Panc1 (cell line): ENCODE measurements around the gene MCF2. TPM values are rescaled to one million over a fixed set of nuclear protein-coding genes. Genes with fewer than 3 reads are reported as not detected.

Source experiments
- ATAC-seq: fragments of 200-7000 bp; cut with Tn5 transposase; 2 replicates; pipeline ENCODE4 v1.9.1; 2020; ENCODE audit warnings: mild to moderate bottlenecking, moderate library complexity
- BruUV-seq: library from RNA; stranded (reverse); fragments of 400-500 nt; replicated peaks from 2 replicates; lab custom pipeline; 2021; lab: Mats Ljungman, UMichigan
- CTCF ChIA-PET: fragments of 300-600 bp; sonication (Branson Sonifier 250); formaldehyde crosslinking; loops from one replicate; lab custom pipeline; 2022; ENCODE audit warnings: antibody characterized with exemption; lab: Charles Lee
- POLR2A ChIA-PET: fragments of 300-600 bp; sonication (Branson Sonifier 250); formaldehyde crosslinking; loops from one replicate; lab custom pipeline; 2022; ENCODE audit warnings: antibody characterized with exemption; lab: Charles Lee
- DNase-seq: peaks from one replicate; pipeline ENCODE4 v3.0.0-alpha.2; 2010; ENCODE audit warnings: low read depth, low spot score
- H3K27ac ChIP-seq: 2 replicates; pipeline ENCODE4 v1.5.1; 2011; ENCODE audit warnings: mild to moderate bottlenecking, low read length, inconsistent platforms
- H3K27me3 ChIP-seq: fragments of 200-500 bp; sonication (Bioruptor generic); 2 replicates; pipeline ENCODE4 v1.6.0; 2014; ENCODE audit warnings: low read length, inconsistent platforms; ENCODE audit not compliant: control insufficient read depth, insufficient read depth
- H3K36me3 ChIP-seq: fragments of 200-500 bp; sonication (Bioruptor generic); 2 replicates; pipeline ENCODE4 v1.5.1; 2014; ENCODE audit warnings: inconsistent platforms, mild to moderate bottlenecking, low read length, moderate library complexity; ENCODE audit not compliant: control insufficient read depth, insufficient read depth
- H3K4me1 ChIP-seq: 2 replicates; pipeline ENCODE4 v1.5.1; 2011; ENCODE audit warnings: inconsistent platforms, mild to moderate bottlenecking, low read length, moderate library complexity; ENCODE audit not compliant: control insufficient read depth, insufficient read depth
- H3K4me3 ChIP-seq, 2 experiments: 2 replicates each; pipeline ENCODE4 v1.5.1; 2011 to 2012; ENCODE audit warnings: low read depth in 2 of 2, low read length in 2 of 2, mild to moderate bottlenecking in 2 of 2, inconsistent platforms in 1 of 2, moderate library complexity in 1 of 2
- H3K9me3 ChIP-seq: fragments of 200-500 bp; sonication (Bioruptor generic); 2 replicates; pipeline ENCODE4 v1.5.1; 2014; ENCODE audit warnings: low read depth, mild to moderate bottlenecking, inconsistent platforms, low read length, moderate library complexity; ENCODE audit not compliant: control insufficient read depth, insufficient read depth
- POLR2AphosphoS5 ChIP-seq: IDR thresholded peaks from 2 replicates; pipeline ENCODE4 v1.6.1; 2012; ENCODE audit warnings: mild to moderate bottlenecking, low read depth, low read length, moderate library complexity
- REST ChIP-seq, 2 experiments: IDR thresholded peaks; 2 replicates each; pipeline ENCODE4 v1.6.1; 2011 to 2012; ENCODE audit warnings: low read depth in 2 of 2, control low read depth in 1 of 2, low read length in 1 of 2, mild to moderate bottlenecking in 1 of 2, moderate library complexity in 1 of 2; ENCODE audit not compliant: insufficient read depth in 1 of 2
- SIN3A ChIP-seq: IDR thresholded peaks from 2 replicates; pipeline ENCODE4 v1.6.1; 2012; ENCODE audit warnings: low read depth, mild to moderate bottlenecking, low read length, moderate library complexity, borderline replicate concordance; ENCODE audit not compliant: insufficient read depth
- TCF7L2 ChIP-seq: IDR thresholded peaks from 2 replicates; pipeline ENCODE4 v1.6.1; 2011; ENCODE audit warnings: mild to moderate bottlenecking, low read depth, low read length, inconsistent platforms
- in situ Hi-C: cut with HindIII; loops from 2 replicates; pipeline ENCODE4 v1.10.0; 2016; ENCODE audit warnings: low sequenced_read_pairs, low pct_unique_long_range_greater_than_20kb
- intact Hi-C: fragments of 100-400 bp; cut with micrococcal nuclease; formaldehyde crosslinking; loops from one replicate; pipeline ENCODE4 v1.10.0; 2022; ENCODE audit not compliant: unreplicated experiment
- total RNA-seq: library from RNA; stranded (reverse); gene quantifications from one replicate; pipeline ENCODE4 v1.2.1, GENCODE V29; 2021; ENCODE audit not compliant: unreplicated experiment
- TF ChIP-seq, protein P1 (sequence below): fragments of 450-650 bp; IDR thresholded peaks from 2 replicates; pipeline ENCODE4 v1.5.1; 2017; ENCODE audit warnings: mild to moderate bottlenecking

Gene MCF2
- total RNA-seq, 1 experiment from 2014 or later: 0.31 TPM

DNA sequence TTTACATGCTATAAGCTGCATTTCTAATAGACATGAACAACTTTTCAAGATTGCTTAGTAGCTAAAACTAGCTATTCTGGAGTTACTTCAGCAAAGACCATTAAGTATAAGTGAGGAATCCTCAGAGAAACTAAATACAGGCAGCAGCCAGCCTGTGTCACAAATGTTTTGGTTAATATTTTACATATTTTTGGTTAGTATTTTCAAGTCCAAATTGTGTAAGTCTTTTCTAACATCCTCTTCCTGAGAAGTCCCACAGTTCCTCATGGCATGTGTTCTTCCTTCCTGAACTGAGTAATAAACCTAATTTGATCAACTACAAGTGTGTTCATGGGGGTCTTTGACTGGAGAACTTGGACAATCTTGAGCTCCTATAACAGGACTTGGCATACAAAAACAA lies 42.4 kb upstream of the MCF2 start:
- ChIA-PET POLR2A (no interaction called here), CTCF (no interaction called here)
- Histone ChIP-seq H3K4me1 (no peaks in the 10 kb centered on the region), H3K27me3 (no peaks in the 10 kb centered on the region), H3K4me3 (no peak overlapping the region), H3K9me3 (no peaks in the 10 kb centered on the region), H3K36me3 (no peaks in the 10 kb centered on the region), H3K27ac (no peak overlapping the region)
- DNase-seq (no peak), ATAC-seq (no peak)
- intact Hi-C loops: loop anchor here (10.0 kb wide), 1 partner anchor 976 kb away; no protein-coding TSS in a partner anchor
- BruUV-seq: no TSS peak
- TF ChIP-seq POLR2AphosphoS5: no peak
- TF ChIP-seq, protein P1, sequence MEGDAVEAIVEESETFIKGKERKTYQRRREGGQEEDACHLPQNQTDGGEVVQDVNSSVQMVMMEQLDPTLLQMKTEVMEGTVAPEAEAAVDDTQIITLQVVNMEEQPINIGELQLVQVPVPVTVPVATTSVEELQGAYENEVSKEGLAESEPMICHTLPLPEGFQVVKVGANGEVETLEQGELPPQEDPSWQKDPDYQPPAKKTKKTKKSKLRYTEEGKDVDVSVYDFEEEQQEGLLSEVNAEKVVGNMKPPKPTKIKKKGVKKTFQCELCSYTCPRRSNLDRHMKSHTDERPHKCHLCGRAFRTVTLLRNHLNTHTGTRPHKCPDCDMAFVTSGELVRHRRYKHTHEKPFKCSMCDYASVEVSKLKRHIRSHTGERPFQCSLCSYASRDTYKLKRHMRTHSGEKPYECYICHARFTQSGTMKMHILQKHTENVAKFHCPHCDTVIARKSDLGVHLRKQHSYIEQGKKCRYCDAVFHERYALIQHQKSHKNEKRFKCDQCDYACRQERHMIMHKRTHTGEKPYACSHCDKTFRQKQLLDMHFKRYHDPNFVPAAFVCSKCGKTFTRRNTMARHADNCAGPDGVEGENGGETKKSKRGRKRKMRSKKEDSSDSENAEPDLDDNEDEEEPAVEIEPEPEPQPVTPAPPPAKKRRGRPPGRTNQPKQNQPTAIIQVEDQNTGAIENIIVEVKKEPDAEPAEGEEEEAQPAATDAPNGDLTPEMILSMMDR: no peak
- TF ChIP-seq SIN3A: no peak
- TF ChIP-seq TCF7L2: no peak
- in situ Hi-C loops: no loop called here

GRCh38 chrX:139739138-139739537 lies 31.2 kb upstream of the MCF2 start:
- BruUV-seq: no TSS peak
- in situ Hi-C loops: no loop called here

More at GRCh38 chrX:139739138-139739537, 31.2 kb upstream of the MCF2 start:
- ChIA-PET CTCF (no interaction called here), POLR2A (interaction anchor here (0.6 kb wide), 1 partner anchor 212 kb away, joined by 4 read pairs; no protein-coding TSS in a partner anchor)
- Histone ChIP-seq H3K9me3 (no peaks in the 10 kb centered on the region), H3K4me3 (no peak overlapping the region), H3K36me3 (peaks cover 3% of the 10 kb centered on the region), H3K27ac (no peak overlapping the region), H3K4me1 (no peaks in the 10 kb centered on the region), H3K27me3 (no peaks in the 10 kb centered on the region)
- intact Hi-C loops: no loop called here
- TF ChIP-seq REST (IDR thresholded peaks at IDR 0.05; ENCODE audit: insufficient read depth in 1 of 2, low read depth in 2 of 2, low read length in 1 of 2) (no peak), TCF7L2 (no peak), POLR2AphosphoS5 (no peak), SIN3A (no peak)
- TF ChIP-seq, protein P1: no peak
- no peak for ATAC-seq
- DNase-seq: no peak
